HG03103 (cell line): Measurements from ENCODE around the gene TRAPPC2.
"Not testable (repeated sequence)": the region's sequence is repeated elsewhere in the genome, so short reads cannot be mapped to it uniquely, and the experiment has no call there.

Experiments used
- ATAC-seq: cut with Tn5 transposase; IDR thresholded peaks from one replicate; pipeline ENCODE4 v1.9.1; 2021; ENCODE audit warnings: low read depth; ENCODE audit not compliant: unreplicated experiment

Gene TRAPPC2

GRCh38 chrX:13673016-13673415, 61.4 kb downstream of the TRAPPC2 start:
- ATAC-seq, result no peak

GRCh38 chrX:13670197-13670596, 64.2 kb downstream of the TRAPPC2 start:
- no peak for ATAC-seq

- ATAC-seq, result not testable (repeated sequence)
These were observed 64.7 kb downstream of the TRAPPC2 start for GRCh38 chrX:13669755-13670154.

DNA sequence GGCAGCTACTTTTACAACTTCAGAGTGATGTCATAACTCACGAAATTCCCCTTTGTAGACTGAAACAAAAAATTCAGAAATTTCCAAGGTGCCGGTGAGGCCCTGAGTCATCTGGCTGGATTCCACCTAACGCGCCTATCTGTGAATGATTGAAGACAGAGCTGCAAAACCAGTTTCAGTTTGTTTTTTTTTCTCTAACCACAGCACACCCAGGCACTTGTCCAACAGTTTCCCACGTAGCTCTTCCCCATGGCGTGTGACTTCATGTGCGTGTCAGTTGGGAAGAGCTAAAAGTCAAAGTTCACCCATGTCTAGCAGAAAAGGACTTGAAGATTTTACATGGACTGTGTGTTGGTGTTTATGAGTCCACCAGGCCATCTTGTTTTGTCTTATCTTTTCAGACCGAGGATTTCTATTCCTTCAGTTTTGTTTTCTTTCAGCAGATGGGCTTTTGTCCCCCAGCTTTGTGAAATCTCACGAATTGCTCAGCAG, 65.1 kb downstream of the TRAPPC2 start:
- ATAC-seq, result peak; percentile 67

GRCh38 chrX:13667919-13668318, 66.5 kb downstream of the TRAPPC2 start:
- no peak for ATAC-seq

GRCh38 chrX:13666836-13667235, 67.6 kb downstream of the TRAPPC2 start:
- no peak for ATAC-seq

GRCh38 chrX:13664020-13664419, 70.4 kb downstream of the TRAPPC2 start:
- no peak for ATAC-seq

GRCh38 chrX:13662355-13662791, 72.0 kb downstream of the TRAPPC2 start:
- ATAC-seq, result no peak
